GM12878 (cell line): Measurements from ENCODE around the gene TRERF1. TPM values are rescaled to one million over a fixed set of nuclear protein-coding genes. Genes with fewer than 3 reads are reported as not detected.

Source experiments
- ATAC-seq: fragments of 200-7000 bp; cut with Tn5 transposase; 3 replicates; pipeline ENCODE4 v1.9.1; 2020; ENCODE audit warnings: mild to moderate bottlenecking, moderate library complexity
- BruUV-seq: library from RNA; stranded (reverse); fragments of 400-500 nt; replicated peaks from 2 replicates; lab custom pipeline; 2021; lab: Mats Ljungman, UMichigan
- CTCF ChIA-PET: fragments of 300-600 bp; sonication (Branson Sonifier 250); formaldehyde crosslinking; extraction: SDS; loops from one replicate; lab custom pipeline; 2021; ENCODE audit warnings: inconsistent platforms; lab: Yijun Ruan, JAX
- POLR2A ChIA-PET: fragments of 350-600 bp; formaldehyde crosslinking; extraction: SDS; loops from one replicate; lab custom pipeline; 2021; ENCODE audit warnings: inconsistent platforms; lab: Charles Lee
- RAD21 ChIA-PET: fragments of 300-600 bp; sonication (Branson Sonifier 250); formaldehyde crosslinking; loops from one replicate; lab custom pipeline; 2023; ENCODE audit warnings: antibody characterized with exemption; ENCODE audit not compliant: unreplicated experiment; lab: Charles Lee
- SMC1A ChIA-PET: fragments of 300-600 bp; sonication (Branson Sonifier 250); formaldehyde crosslinking; loops from one replicate; lab custom pipeline; 2023; ENCODE audit not compliant: unreplicated experiment, uncharacterized antibody; lab: Charles Lee
- DNase-seq: peaks from one replicate; pipeline ENCODE4 v3.0.0-alpha.2; 2011; ENCODE audit warnings: low read depth, low spot score
- FAIRE-seq: peaks from 3 replicates; lab custom pipeline; 2011; peaks lifted over from hg19 to GRCh38; lab: Jason Lieb, UNC
- H2AFZ ChIP-seq: 2 replicates; pipeline ENCODE4 v1.6.0; 2011; ENCODE audit warnings: low read depth, low read length, control low read depth; ENCODE audit not compliant: control insufficient read depth
- H3K27ac ChIP-seq: 2 replicates; pipeline ENCODE4 v1.5.1; 2011; ENCODE audit warnings: control low read depth; ENCODE audit not compliant: control insufficient read depth, insufficient read depth
- H3K27me3 ChIP-seq, 2 experiments: replicated peaks in 1 of 2; 2 replicates each; pipeline versions ENCODE4 v1.6.0 to v1.6.1; 2011; ENCODE audit warnings: low read length in 1 of 2; ENCODE audit not compliant: control insufficient read depth in 2 of 2, insufficient read depth in 2 of 2
- H3K36me3 ChIP-seq, 2 experiments: 2 replicates each; pipeline ENCODE4 v1.5.1; 2011; ENCODE audit warnings: low read length in 1 of 2; ENCODE audit not compliant: control insufficient read depth in 2 of 2, insufficient read depth in 2 of 2
- H3K4me1 ChIP-seq: 2 replicates; pipeline ENCODE4 v1.6.1; 2011; ENCODE audit warnings: mild to moderate bottlenecking, low read length, moderate library complexity, mixed read lengths; ENCODE audit not compliant: control insufficient read depth, insufficient read depth
- H3K4me2 ChIP-seq: 2 replicates; pipeline ENCODE4 v1.6.0; 2011; ENCODE audit warnings: control low read depth; ENCODE audit not compliant: control insufficient read depth, insufficient read depth
- H3K4me3 ChIP-seq: fragments of 200-600 bp; sonication (generic); 2 replicates; pipeline ENCODE4 v1.5.1; 2016
- H3K79me2 ChIP-seq: 2 replicates; pipeline ENCODE4 v1.6.0; 2011; ENCODE audit warnings: low read length; ENCODE audit not compliant: control insufficient read depth, insufficient read depth
- H3K9ac ChIP-seq: 2 replicates; pipeline ENCODE4 v1.8.0; 2011; ENCODE audit warnings: low read length, control low read depth, mixed read lengths; ENCODE audit not compliant: control insufficient read depth, insufficient read depth
- H3K9me3 ChIP-seq: replicated peaks from 3 replicates; pipeline ENCODE4 v1.5.1; 2011; ENCODE audit warnings: mild to moderate bottlenecking, low read length; ENCODE audit not compliant: control insufficient read depth, insufficient read depth
- H4K20me1 ChIP-seq: 2 replicates; pipeline ENCODE4 v1.6.0; 2011; ENCODE audit not compliant: control insufficient read depth, insufficient read depth
- BCL11A ChIP-seq: IDR thresholded peaks from 2 replicates; pipeline ENCODE4 v1.6.1; 2011; ENCODE audit warnings: low read depth, low read length
- HDAC2 ChIP-seq: fragments of 200-600 bp; sonication (generic); IDR thresholded peaks from 2 replicates; pipeline ENCODE4 v1.6.1; 2017
- IRF5 ChIP-seq: fragments of 450-650 bp; IDR thresholded peaks from 2 replicates; pipeline ENCODE4 v1.6.1; 2017; ENCODE audit warnings: borderline replicate concordance
- KDM1A ChIP-seq: fragments of 200-600 bp; sonication (generic); IDR thresholded peaks from 2 replicates; pipeline ENCODE4 v1.6.1; 2016; ENCODE audit warnings: borderline replicate concordance
- NBN ChIP-seq: fragments of 450-650 bp; IDR thresholded peaks from 2 replicates; pipeline ENCODE4 v1.6.1; 2016
- NFIC ChIP-seq: IDR thresholded peaks from 2 replicates; pipeline ENCODE4 v1.6.1; 2012; ENCODE audit warnings: low read depth, mild to moderate bottlenecking, inconsistent platforms, low read length, moderate library complexity
- NFXL1 ChIP-seq: fragments of 450-650 bp; IDR thresholded peaks from 2 replicates; pipeline ENCODE4 v1.6.1; 2017; ENCODE audit warnings: antibody characterized with exemption, mild to moderate bottlenecking, borderline replicate concordance
- NR2C1 ChIP-seq: fragments of 450-650 bp; IDR thresholded peaks from 2 replicates; pipeline ENCODE4 v1.6.1; 2017; ENCODE audit warnings: antibody characterized with exemption, mild to moderate bottlenecking, moderate library complexity
- NR2F1 ChIP-seq: fragments of 450-650 bp; conservative IDR thresholded peaks from 2 replicates; pipeline ENCODE4 v1.6.1; 2017; ENCODE audit warnings: mild to moderate bottlenecking
- SUPT20H ChIP-seq: IDR thresholded peaks from 2 replicates; pipeline ENCODE4 v1.6.1; 2011; ENCODE audit warnings: low read depth, mild to moderate bottlenecking, low read length, moderate library complexity, borderline replicate concordance; ENCODE audit not compliant: control insufficient read depth
- TCF7 ChIP-seq: IDR thresholded peaks from 2 replicates; pipeline ENCODE4 v1.6.1; 2014; ENCODE audit warnings: antibody characterized with exemption, borderline replicate concordance
- WGBS: methylation state at CpG from one replicate; pipeline ENCODE4 v1.1.6; 2016; ENCODE audit warnings: low lambda C conversion rate; ENCODE audit not compliant: insufficient replicate concordance, insufficient coverage; ENCODE audit errors: missing lambda C conversion rate; 5-methylcytosine and 5-hydroxymethylcytosine counted together
- in situ Hi-C: fragments of 300-500 bp; cut with MboI; formaldehyde crosslinking; loops from 9 replicates; pipeline ENCODE4 v1.14.3; 2018; ENCODE audit warnings: mixed read lengths
- intact Hi-C: fragments of 100-400 bp; cut with micrococcal nuclease; formaldehyde crosslinking; loops from one replicate; pipeline ENCODE4 v1.14.2; 2022; ENCODE audit not compliant: unreplicated experiment
- polyA plus RNA-seq, 11 experiments: library from polyadenylated mRNA; depleted of rRNA in 4 of 11; unstranded in 6 of 11; stranded (reverse) in 5 of 11; fragments of >200 nt; fragmentation: Nextera tagmentation in 4 of 11; fragmentation: Illumina TruSeq in 1 of 11; extraction: Ambion mirVana in 4 of 11; extraction: Trizol in 1 of 11; gene quantifications; 1 replicate in 1 of 11; 2 replicates in 10 of 11; pipeline versions ENCODE4 v1.2.1 to v1.2.3, GENCODE V29; 2011 to 2016; ENCODE audit warnings: inconsistent platforms in 2 of 11, missing spikeins in 2 of 11, low read depth in 1 of 11
- total RNA-seq, 4 experiments: library from RNA; depleted of rRNA in 3 of 4; stranded (reverse); fragments of >200 nt in 3 of 4; fragmentation: Illumina TruSeq in 1 of 4; extraction: Trizol in 1 of 4; gene quantifications; 2 replicates each; pipeline versions ENCODE4 v1.2.1 to v1.2.3, GENCODE V29; 2013 to 2021
- TF ChIP-seq, protein P1 (sequence below): IDR thresholded peaks from 2 replicates; pipeline ENCODE4 v1.6.1; 2011; ENCODE audit warnings: low read depth, low read length, improper control_type of control experiment, borderline replicate concordance
- TF ChIP-seq, protein P2 (sequence below): fragments of 450-650 bp; IDR thresholded peaks from 2 replicates; pipeline ENCODE4 v1.6.1; 2017; ENCODE audit warnings: low read depth, mild to moderate bottlenecking, moderate library complexity

TRERF1 gene
- total and polyA plus RNA-seq, 10 of the 15 experiments (the other 5 are each of a cell fraction or from before 2014, with no cell fraction given) = 2.2 to 19.4 (median 7.2) TPM

DNA sequence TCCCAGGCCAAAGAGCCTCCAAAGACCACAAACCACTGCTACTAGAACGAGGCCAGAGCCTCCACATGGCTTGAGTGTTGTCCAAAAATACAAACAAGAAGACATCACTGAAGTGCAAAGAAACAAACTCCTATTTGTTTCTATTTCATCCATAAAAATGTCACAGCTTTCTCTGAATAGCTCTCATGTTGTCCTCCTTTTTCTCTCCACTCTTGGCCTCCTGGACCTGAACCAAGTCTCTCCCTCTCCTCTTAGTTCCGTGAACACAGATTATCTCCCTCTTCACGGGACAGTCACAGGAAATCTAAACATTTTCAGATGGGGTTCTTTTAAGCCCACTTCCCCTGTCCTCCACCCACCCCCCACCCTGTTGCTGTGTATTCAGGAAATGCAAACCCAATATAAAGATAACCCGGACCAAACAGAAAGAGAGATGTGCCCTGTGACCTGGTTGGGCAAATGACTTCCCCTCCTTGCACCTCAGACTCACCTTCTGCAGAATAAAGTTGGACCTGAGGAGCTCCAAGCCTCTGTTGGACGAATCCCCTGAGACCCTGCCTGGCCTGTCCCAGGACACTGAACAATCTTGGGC lies 158.2 kb downstream of the TRERF1 start:
- TF ChIP-seq KDM1A (no peak), NFIC (no peak), NR2F1 (no peak), HDAC2 (no peak), IRF5 (no peak), BCL11A (no peak), TCF7 (no peak), NR2C1 (no peak), SUPT20H (no peak), NFXL1 (no peak), NBN (no peak)
- TF ChIP-seq, protein P1, sequence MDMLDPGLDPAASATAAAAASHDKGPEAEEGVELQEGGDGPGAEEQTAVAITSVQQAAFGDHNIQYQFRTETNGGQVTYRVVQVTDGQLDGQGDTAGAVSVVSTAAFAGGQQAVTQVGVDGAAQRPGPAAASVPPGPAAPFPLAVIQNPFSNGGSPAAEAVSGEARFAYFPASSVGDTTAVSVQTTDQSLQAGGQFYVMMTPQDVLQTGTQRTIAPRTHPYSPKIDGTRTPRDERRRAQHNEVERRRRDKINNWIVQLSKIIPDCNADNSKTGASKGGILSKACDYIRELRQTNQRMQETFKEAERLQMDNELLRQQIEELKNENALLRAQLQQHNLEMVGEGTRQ = no peak
- TF ChIP-seq, protein P2, sequence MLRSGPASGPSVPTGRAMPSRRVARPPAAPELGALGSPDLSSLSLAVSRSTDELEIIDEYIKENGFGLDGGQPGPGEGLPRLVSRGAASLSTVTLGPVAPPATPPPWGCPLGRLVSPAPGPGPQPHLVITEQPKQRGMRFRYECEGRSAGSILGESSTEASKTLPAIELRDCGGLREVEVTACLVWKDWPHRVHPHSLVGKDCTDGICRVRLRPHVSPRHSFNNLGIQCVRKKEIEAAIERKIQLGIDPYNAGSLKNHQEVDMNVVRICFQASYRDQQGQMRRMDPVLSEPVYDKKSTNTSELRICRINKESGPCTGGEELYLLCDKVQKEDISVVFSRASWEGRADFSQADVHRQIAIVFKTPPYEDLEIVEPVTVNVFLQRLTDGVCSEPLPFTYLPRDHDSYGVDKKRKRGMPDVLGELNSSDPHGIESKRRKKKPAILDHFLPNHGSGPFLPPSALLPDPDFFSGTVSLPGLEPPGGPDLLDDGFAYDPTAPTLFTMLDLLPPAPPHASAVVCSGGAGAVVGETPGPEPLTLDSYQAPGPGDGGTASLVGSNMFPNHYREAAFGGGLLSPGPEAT = no peak
- FAIRE-seq (no peak), DNase-seq (no peak), ATAC-seq (no peak)
- Histone ChIP-seq H3K79me2 (no peaks in the 10 kb centered on the region), H3K9me3 (no peaks in the 10 kb centered on the region), H3K4me3 (no peak overlapping the region), H3K9ac (no peak overlapping the region), H2AFZ (no peak overlapping the region), H3K36me3 (no peaks in the 10 kb centered on the region), H3K4me2 (no peak overlapping the region), H3K4me1 (peaks cover 12% of the 10 kb centered on the region), H4K20me1 (no peaks in the 10 kb centered on the region), H3K27me3 (no peaks in the 10 kb centered on the region), H3K27ac (no peak overlapping the region)
- ChIA-PET SMC1A (interaction anchor here (0.7 to 1.4 kb wide), 2 partner anchors 11 to 62 kb away, joined by 3 to 4 read pairs; no protein-coding TSS in a partner anchor), CTCF (interaction anchor here (1.8 kb wide), 1 partner anchor 254 kb away, joined by 4 read pairs; no protein-coding TSS in a partner anchor), RAD21 (no interaction called here), POLR2A (no interaction called here)
- in situ Hi-C loops = no loop called here
- intact Hi-C loops = no loop called here
- WGBS = 58% methylated on average over 5 of the region's 5 CpGs
- no TSS peak for BruUV-seq
